ENCODE data around the gene PDIA6. TPM values are rescaled to one million over a fixed set of nuclear protein-coding genes. Genes with fewer than 3 reads are reported as not detected.
A peak's percentile ranks its signal among the peaks of the same experiment; 100 is the strongest.

PDIA6 gene, protein sequence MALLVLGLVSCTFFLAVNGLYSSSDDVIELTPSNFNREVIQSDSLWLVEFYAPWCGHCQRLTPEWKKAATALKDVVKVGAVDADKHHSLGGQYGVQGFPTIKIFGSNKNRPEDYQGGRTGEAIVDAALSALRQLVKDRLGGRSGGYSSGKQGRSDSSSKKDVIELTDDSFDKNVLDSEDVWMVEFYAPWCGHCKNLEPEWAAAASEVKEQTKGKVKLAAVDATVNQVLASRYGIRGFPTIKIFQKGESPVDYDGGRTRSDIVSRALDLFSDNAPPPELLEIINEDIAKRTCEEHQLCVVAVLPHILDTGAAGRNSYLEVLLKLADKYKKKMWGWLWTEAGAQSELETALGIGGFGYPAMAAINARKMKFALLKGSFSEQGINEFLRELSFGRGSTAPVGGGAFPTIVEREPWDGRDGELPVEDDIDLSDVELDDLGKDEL
- 102 TPM for total RNA-seq

DNA sequence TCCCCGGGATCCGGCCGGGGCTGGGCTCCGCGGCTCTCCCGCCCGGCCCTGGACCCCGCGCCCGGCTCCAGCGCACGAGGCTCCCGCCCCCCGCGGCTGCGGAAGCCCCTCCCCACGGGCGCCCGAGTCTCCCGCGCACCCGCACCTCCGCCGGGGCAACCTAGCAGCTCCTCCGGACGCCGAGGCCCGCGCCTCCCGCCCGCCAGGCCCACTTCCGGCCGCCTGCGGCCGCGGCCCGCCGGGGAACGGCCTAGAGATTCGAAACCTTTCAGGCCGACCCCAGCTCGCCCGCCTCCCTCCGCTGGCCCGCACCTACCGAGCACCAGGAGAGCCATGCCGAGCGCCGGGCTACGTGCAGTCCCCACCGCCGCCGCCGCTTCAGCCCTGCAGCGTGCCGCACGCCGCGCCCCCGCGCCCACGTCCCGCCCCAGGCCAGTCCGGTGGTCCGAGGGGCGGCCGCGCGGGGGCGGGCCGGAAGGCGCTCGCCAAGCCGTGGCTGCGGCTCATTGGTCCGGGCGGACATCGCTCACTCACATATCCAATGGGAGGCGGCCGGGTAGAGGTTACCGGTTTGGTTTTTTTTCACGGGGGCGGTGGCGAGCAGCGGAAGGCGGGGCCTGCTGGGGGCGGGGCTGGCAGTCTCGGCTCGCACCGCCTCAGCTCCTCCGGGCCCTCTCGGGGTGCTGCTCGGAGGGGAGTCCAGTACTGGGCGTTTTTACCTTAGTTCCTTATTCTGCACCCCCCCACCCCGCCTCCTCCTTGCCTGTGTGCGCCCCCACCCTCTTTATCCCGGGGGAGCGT is at the start of gene PDIA6:
Gene PDIA6, minus strand, starts transcription at position 424 of the 801 bp plus-strand sequence. Its CDS starts 89 bp downstream, at position 335.
- DNase-seq = peak; percentile 96

DNA sequence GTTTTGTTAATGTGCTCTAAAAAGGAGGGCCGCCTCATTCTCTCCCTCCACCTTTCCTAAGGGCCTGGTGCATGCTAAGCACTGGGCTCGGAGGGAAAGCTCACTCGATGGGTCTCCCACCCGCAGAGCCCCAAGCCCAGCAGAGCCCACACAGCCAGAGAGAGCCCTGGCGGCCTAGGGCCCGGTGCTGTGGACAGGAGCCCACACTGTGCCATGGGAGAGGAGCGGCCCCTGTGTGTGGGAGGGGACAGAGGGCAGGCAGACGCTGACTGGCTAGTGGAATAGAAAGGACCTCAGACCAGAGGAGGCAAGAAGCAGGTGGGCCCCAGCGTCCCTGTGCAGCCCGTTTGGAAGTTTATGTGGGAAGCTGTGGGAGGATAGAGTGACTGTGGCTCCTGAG is 49.7 kb upstream of the PDIA6 start:
- DNase-seq = no peak

GRCh38 chr2:10861765-10862164 is 49.2 kb upstream of the PDIA6 start:
- DNase-seq = no peak

GRCh38 chr2:10860814-10861325 is 48.3 kb upstream of the PDIA6 start:
- no peak for DNase-seq

DNA sequence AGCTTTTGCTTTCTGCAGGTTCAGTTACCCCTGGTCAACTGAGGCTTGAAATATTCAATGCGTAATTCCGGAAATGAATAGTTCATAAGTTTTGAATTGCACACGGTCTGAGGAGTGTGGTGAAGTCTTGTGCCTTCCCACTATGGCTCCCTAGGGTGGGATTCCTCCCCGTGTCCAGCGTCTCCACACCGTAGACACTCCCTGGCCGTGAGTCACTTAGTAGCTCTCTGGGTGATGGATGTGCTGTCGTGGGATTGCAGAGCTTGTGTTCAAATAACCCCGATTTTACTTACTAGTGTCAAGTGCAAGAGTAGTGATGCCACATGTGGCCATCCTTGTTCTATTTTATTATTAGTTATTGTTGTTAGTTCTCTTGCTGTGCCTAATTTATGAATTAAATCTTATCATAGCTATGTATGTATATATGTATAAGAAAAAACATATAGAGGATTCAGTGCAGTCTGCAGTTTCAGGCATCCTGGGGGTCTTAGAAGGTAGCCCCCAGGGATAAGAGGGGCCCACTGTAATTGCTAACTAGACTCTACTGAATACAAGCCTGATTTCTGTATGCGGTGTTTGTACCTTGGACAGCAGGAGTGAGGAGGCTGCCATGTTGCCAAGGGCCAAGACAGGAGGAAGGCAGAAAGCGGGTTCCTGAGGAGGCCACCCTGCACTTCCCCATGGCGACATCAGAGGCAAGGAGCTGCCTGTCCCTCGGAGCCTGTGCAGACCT is 47.7 kb upstream of the PDIA6 start:
- no peak for DNase-seq

GRCh38 chr2:10859278-10859677 is 46.7 kb upstream of the PDIA6 start:
- DNase-seq = no peak

DNA sequence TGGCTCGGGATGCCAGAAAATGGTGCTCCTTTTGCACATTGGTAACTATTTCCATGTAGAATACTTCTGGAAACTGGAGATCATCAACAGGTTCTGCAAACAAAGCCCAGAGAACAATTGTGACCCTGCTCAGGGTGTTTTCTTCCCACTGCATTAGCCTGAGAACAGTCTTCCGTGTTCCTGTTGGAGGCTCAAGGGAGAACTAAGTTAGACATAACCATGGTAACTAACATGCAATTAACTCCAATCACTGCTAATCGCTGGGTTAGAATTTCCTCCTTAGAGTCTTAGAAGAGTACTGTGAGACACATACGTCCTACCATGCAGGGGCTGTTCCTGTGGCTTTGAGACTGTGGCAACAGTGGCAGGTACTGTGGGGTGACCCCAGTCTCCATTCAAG is 36.0 kb upstream of the PDIA6 start:
- DNase-seq = no peak

DNA sequence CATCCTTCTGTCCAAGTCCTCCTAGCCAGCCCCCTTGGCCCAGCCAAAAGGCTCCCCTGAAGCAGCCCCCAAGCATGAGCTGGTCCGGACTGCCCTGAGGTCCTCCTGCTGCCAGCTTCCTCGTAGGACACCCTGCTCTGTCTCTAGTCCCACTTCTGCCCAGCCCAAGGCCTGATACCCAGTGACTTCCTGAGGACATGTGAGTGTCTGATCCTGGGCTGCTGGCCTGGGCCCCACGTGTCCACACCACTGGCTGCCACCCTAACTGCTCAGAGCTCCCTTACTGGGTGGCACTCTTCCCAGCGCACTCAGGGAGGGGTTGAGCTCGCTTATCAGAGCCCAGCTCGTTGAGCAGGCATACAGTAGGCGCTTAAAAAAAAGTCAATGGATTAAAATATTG is 34.4 kb upstream of the PDIA6 start:
- DNase-seq = no peak

GRCh38 chr2:10846110-10846861 is 33.7 kb upstream of the PDIA6 start:
- DNase-seq = no peak

GRCh38 chr2:10845640-10846039 is 33.1 kb upstream of the PDIA6 start:
- no peak for DNase-seq

- DNase-seq = peak; percentile 35
These were observed 31.5 kb upstream of the PDIA6 start for GRCh38 chr2:10844097-10844496.

DNA sequence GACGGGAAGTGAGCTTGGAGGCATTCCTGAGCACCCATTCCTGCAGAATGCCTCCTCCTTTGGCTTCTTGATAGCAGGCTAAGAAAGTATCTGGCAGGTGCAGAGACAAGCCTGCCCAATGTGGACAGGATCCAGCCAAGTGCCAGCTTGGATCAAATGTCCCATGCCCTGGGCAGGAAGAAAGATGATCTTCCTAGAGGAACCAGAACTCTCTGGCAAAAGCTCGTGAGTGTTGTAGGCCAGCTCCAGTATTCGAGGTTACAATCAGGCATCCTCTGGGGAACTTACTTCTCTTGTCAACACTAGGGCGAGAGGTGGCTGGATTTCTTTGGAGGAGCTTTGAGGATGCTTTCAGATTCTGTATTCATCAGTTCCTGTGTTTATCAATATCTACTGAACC is 29.9 kb upstream of the PDIA6 start:
- no peak for DNase-seq

DNA sequence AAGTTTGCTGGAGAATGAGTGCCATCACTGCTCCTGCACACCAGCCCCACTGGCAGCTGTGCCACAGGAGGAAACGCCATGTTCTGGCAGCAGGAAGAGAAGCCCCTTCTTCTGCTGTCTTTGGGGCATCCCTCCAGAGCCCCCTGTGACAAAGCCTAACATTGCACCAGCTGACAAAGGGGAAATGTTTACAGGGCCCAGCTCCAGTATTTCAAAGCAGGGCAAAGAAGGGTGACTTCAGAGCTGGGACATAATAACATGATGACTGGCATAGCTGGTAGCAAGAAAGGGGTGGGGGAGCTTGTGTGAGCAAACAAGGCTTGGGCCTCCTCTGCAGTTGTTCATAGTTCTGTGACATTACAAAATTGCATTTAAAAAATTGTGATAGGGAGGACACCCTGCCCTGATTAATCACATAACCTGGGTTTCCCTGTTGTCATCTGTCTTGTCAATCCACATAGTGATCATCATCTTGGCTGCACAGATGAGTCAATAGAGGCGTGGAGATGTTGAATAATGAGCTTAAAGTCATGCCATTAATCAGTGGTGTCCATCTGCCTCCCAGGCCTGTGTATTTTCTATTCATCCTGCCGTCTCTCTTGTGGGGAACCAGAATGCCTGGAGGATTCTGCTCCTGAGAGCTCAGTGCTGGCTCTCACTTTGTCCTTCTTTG is 29.1 kb upstream of the PDIA6 start:
- DNase-seq = no peak

DNA sequence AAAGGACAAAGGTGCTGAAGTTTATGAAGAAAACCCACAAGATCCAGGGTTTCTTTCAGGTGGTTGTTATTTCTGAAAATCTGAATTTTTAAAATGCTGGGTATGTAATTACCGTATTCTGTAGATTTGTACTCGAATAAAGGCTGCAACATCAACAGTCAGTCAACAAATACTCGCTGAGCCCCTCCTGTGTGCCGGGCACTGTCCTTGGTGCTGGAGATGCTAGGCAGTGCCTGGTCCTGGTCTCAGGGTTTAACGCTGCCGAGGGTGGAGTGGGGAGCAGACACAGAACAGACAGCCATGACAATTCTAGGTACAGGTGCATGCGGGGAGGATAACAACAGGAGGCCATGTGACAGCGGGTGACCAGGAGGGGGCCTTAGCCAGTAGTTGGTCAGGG is 27.2 kb upstream of the PDIA6 start:
- DNase-seq = no peak

- DNase-seq = no peak
These were observed 26.1 kb upstream of the PDIA6 start for GRCh38 chr2:10838734-10839133.

GRCh38 chr2:10837298-10838266 is 25.0 kb upstream of the PDIA6 start:
- DNase-seq = peak; percentile 26

DNA sequence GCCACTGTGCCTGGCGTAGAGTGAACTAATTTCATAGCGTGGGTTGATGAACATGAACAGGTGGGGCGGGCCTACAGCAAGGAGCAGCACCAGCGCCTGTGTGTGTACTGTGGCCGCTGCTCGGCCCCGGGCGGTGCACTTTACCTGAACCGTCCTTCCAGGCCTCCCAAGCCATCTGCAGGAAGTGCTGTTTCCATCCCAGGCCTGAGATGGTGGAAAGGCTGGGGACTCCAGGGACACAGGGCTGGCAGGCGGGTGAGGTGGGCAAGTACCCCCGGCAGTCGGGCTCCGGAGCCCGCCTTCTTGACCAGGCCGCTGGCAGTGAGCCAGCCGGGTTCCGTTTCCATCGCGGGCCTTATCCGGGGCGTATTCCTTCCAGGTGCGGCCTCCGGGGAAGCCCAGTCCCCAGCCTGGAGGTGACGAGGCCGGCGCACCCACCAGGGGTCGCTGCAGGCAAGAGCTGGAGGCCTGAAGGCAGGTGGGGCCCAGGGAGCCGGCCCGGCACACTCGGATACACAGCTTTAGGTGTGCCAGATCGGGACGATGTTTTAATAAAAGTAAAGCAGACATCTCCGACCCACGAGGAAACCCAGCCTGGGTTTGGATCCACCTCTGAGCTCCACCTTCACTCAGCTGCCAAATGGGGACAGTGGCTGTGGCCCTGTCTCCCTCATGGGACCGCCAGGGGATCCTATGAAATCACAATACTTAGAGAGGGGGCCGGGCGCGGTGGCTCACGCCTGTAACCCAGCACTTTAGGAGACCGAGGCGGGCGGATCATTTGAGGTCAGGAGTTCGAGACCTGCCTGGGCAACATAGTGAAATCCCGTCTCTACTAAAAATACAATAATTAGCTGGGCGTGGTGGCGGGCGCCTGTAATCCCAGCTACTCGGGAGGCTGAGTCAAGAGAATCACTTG is 22.7 kb upstream of the PDIA6 start:
- DNase-seq = peak; percentile 56

- DNase-seq = no peak
These were observed 21.6 kb upstream of the PDIA6 start for GRCh38 chr2:10834068-10834655.

Measured in occipital lobe (tissue), 2 donors.